22Rv1 (cell line): ENCODE results near the gene FAM111A.

ENCODE experiments used
- H3K27ac ChIP-seq: fragments of 450-650 bp; 2 replicates; pipeline ENCODE4 v1.5.1; 2017
- ZFX ChIP-seq: fragments of 450-650 bp; IDR thresholded peaks from 2 replicates; pipeline ENCODE4 v1.6.1; 2017; ENCODE audit warnings: antibody characterized with exemption, borderline replicate concordance
- TF ChIP-seq, protein P1 (sequence below): fragments of 450-650 bp; IDR thresholded peaks from 2 replicates; pipeline ENCODE4 v1.5.1; 2017; ENCODE audit warnings: mild to moderate bottlenecking

Gene FAM111A

DNA sequence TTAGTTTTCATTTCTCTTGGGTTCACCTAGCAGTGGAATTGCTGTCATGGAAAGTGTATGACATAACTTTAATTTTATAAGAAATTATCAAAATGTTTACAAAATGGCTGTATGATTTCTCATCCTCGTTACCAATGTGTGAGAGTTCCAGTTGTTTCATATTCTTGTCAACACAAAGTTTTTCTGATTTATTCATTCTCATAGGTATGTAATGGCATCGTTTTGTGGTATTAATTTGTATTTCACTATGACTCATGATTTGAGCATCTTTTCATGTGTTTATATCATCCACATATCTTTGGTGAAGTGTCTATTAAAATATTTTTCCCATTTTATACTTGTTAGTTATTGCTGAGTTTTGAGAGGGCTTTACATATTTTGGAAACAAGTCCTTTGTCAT lies 30.2 kb upstream of the FAM111A start:
- TF ChIP-seq, protein P1, sequence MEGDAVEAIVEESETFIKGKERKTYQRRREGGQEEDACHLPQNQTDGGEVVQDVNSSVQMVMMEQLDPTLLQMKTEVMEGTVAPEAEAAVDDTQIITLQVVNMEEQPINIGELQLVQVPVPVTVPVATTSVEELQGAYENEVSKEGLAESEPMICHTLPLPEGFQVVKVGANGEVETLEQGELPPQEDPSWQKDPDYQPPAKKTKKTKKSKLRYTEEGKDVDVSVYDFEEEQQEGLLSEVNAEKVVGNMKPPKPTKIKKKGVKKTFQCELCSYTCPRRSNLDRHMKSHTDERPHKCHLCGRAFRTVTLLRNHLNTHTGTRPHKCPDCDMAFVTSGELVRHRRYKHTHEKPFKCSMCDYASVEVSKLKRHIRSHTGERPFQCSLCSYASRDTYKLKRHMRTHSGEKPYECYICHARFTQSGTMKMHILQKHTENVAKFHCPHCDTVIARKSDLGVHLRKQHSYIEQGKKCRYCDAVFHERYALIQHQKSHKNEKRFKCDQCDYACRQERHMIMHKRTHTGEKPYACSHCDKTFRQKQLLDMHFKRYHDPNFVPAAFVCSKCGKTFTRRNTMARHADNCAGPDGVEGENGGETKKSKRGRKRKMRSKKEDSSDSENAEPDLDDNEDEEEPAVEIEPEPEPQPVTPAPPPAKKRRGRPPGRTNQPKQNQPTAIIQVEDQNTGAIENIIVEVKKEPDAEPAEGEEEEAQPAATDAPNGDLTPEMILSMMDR = no peak
- no peak for TF ChIP-seq ZFX
- peak overlapping the region; percentile 92 for H3K27ac ChIP-seq

DNA sequence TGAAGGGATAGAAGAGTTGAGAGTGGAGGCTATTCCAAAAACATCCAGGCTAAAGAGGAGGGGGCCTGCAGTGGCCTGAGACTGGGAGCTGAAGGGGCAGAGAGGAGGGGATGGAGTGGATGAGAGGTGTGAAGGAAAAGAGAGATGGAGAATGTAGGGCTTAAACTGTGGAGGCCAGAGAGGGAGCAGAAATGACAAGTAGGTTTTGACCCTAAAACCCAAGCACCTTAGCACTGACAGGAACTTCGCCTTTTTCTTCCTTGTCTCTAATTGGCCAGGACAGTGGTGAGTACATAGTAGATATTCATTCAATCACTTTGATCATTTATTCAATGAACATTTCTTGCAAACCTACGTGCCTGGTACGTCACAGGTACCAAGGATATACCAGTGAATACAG lies 28.3 kb upstream of the FAM111A start:
- TF ChIP-seq, protein P1 = no peak
- TF ChIP-seq ZFX = no peak
- H3K27ac ChIP-seq = peak overlapping the region; percentile 92

DNA sequence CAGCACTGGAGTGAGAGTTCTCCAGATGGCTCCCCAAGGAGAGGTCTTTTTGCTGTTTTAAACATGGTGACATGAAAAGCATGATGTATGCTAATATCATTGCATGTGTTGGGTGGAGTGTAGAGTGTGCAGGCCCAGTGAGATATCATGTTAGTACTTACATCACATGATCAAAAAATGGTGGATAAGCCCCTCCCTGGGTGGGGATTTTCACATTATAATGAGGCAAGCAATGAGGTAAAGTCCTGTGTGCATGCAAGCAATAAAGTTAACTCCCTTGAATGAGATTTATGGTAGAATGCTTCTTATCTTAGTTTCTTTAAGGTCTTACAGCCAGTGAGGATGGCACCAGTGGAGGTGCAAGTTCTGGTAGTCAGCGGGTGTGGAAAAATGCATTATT lies 27.1 kb upstream of the FAM111A start:
- no peak for TF ChIP-seq ZFX
- TF ChIP-seq, protein P1 = no peak
- peak overlapping the region; percentile 92 for H3K27ac ChIP-seq

DNA sequence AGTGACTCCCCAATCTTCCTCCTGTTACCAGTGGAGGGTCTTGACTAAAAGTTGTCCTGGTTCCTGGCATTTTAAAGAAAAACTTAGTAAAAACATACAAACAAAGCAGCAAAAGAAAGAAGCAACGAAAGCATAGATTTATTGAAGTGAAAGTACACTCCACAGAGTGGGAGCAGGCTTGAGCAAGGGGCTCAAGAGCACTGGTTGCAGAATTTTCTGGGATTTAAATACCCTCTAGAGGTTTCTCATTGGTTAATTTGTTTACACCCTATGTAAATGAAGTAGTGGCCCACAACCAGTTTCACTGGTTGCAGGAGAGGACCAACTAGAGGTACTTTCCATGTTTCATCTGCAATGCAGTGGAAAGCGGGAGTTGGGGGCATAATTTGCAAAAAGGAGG lies 24.9 kb upstream of the FAM111A start:
- TF ChIP-seq ZFX = no peak
- TF ChIP-seq, protein P1 = no peak
- peak overlapping the region; percentile 92 for H3K27ac ChIP-seq

DNA sequence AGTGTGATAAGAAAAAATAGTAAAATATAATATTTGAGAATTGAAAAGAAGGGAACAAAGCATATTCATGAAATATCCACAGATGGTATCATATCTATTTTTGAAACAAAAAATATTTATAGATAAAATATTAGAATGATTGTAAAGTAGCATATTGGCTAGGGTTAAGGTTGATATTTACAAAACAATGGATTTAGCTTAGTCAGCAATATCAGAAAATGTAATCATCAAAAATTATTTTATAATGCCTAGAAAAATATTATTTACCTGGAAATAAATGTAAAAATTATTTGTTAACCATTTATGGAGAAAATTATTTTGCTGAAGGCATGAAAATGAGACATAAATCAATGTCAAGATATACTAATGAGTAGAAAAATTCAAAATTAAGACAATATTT lies 22.8 kb upstream of the FAM111A start:
- TF ChIP-seq, protein P1 = no peak
- TF ChIP-seq ZFX = no peak
- H3K27ac ChIP-seq = peak overlapping the region; percentile 92

DNA sequence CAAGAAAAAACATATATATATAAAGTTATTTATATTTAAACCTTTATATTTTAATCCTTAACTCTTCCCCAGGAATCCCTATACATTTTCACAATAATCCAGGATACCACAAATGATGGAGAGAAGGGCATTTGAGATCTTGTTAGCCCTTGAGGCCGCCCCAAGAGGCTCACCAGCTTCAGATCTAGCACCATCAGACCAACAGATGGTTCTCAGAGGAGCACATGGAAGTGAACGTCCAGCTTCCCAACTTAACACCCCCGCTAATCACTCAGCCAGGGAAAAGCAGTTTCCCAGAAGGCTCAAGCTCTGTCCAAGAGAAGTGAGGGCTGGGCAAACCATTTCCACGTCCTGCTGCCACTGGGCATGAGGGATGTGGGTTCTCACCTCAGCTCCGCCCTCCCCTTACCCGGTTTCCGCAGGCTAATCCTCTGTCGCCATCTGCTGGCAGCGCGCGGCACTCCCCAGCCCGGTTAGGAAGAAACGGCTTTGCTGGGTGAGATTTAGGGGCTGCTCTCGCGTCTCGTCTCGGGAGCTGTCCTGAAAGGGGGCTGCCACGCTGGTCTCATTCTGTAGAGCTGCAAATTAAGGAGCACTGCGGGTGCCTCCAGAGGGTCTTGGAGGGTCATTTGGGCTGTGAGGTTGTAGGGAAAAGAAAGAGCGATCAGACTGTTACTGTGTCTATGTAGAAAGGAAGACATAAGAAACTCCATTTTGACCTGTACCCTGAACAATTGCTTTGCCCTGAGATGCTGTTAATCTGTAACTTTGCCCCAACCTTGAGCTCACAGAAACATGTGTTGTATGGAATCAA lies 6.8 kb upstream of the FAM111A start:
- TF ChIP-seq ZFX = no peak
- TF ChIP-seq, protein P1 = peak; percentile 85
- 0 out of 2 replicates have a peak overlapping the region, but pooled peaks have one; percentile 12 for H3K27ac ChIP-seq

DNA sequence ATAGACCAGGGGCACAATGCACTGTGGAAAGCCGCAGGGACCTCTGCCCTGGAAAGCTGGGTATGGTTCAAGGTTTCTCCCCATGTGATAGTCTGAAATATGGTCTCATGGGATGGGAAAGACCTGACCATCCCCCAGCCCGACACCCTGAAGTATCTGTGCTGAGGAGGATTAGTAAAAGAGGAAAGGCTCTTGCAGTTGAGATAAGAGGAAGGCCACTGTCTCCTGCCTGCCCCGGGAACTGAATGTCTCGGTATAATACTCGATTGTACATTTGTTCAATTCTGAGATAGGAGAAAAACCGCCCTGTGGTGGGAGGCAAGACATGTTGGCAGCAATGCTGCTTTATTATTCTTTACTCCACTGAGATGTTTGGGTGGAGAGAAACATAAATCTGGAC lies 6.1 kb upstream of the FAM111A start:
- 0 out of 2 replicates have a peak overlapping the region, but pooled peaks have one; percentile 12 for H3K27ac ChIP-seq
